RWPE1 (cell line): ENCODE results near the gene ZSCAN5A.
"Not testable (repeated sequence)": the region's sequence is repeated elsewhere in the genome, so short reads cannot be mapped to it uniquely, and the experiment has no call there.

ENCODE experiments used
- CTCF ChIA-PET: fragments of 350-600 bp; sonication (Branson Sonifier 250); formaldehyde crosslinking; extraction: SDS; loops from one replicate; lab custom pipeline; 2021; lab: Yijun Ruan, JAX
- POLR2A ChIA-PET: fragments of 400-600 bp; formaldehyde crosslinking; extraction: SDS; loops from one replicate; lab custom pipeline; 2020; ENCODE audit warnings: antibody characterized with exemption; ENCODE audit not compliant: low non-redundant PET; lab: Yijun Ruan, JAX
- DNase-seq: peaks from one replicate; pipeline ENCODE4 v3.0.0; 2012; ENCODE audit warnings: low spot score
- H3K27ac ChIP-seq: fragments of 450-650 bp; 2 replicates; pipeline ENCODE4 v1.5.1; 2017
- CTCF ChIP-seq: fragments of 450-650 bp; conservative IDR thresholded peaks from 2 replicates; pipeline ENCODE4 v1.5.1; 2017; ENCODE audit warnings: low read depth, mild to moderate bottlenecking

The ZSCAN5A gene

GRCh38 chr19:56199687-56200086 lies 115.0 kb downstream of the ZSCAN5A start:
- TF ChIP-seq CTCF: no peak
- H3K27ac ChIP-seq: no peak overlapping the region
- ChIA-PET CTCF (no interaction called here), POLR2A (no interaction called here)
- DNase-seq: no peak

- CTCF ChIA-PET: interaction anchor here (0.6 kb wide), 1 partner anchor 55 kb away, joined by 3 read pairs; no protein-coding TSS in a partner anchor
- POLR2A ChIA-PET, DNase-seq, H3K27ac ChIP-seq: not testable (repeated sequence)
These were observed 117.0 kb downstream of the ZSCAN5A start, which contains the start of gene ZSCAN5B for GRCh38 chr19:56197646-56198045. Gene ZSCAN5B (minus strand): TSS chr19:56197783. CDS start chr19:56193052, 4,731 bp downstream.

GRCh38 chr19:56193981-56194640 lies 120.5 kb downstream of the ZSCAN5A start:
- no peak overlapping the region for H3K27ac ChIP-seq
- CTCF ChIA-PET: no interaction called here
- TF ChIP-seq CTCF: no peak
- DNase-seq: no peak
- POLR2A ChIA-PET: no interaction called here

- TF ChIP-seq CTCF: no peak
- CTCF ChIA-PET: no interaction called here
These were observed 122.9 kb downstream of the ZSCAN5A start for GRCh38 chr19:56191711-56192110.

GRCh38 chr19:56191115-56191514 lies 123.5 kb downstream of the ZSCAN5A start:
- DNase-seq: no peak
- POLR2A ChIA-PET: no interaction called here
- TF ChIP-seq CTCF: no peak
- CTCF ChIA-PET: no interaction called here
- H3K27ac ChIP-seq: no peak overlapping the region

More at GRCh38 chr19:56191711-56192110, 122.9 kb downstream of the ZSCAN5A start:
- H3K27ac ChIP-seq: no peak overlapping the region
- no peak for DNase-seq
- POLR2A ChIA-PET: no interaction called here

GRCh38 chr19:56189785-56190184 lies 124.9 kb downstream of the ZSCAN5A start:
- no peak overlapping the region for H3K27ac ChIP-seq
- no peak for TF ChIP-seq CTCF
- ChIA-PET CTCF (no interaction called here), POLR2A (no interaction called here)
- no peak for DNase-seq

- ChIA-PET CTCF (no interaction called here), POLR2A (no interaction called here)
- no peak for TF ChIP-seq CTCF
- no peak overlapping the region for H3K27ac ChIP-seq
- DNase-seq: no peak
These were observed 136.9 kb downstream of the ZSCAN5A start for GRCh38 chr19:56177564-56178243.
